ENCODE measurements around the gene NUP214.

NUP214 gene

DNA sequence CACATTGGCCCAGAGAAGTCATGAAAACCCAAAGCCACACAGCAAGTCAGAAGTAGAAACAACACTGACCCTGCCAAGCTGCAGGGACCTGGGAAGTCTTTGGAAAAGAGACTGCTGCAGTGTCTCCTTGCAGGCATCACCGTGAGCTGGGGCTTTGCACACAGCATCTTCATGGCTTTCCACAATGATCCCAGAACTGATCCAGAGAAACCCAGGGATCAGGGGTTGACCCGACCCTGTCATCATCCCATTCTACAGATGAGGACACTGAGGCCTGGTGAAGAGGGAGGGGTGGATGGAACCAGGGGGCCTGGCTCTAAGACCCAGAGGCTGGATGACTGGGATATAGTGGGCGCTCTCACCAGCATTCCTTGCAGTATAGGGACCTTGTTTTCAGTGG is 155.3 kb downstream of the NUP214 start:
- no peak for DNase-seq

DNA sequence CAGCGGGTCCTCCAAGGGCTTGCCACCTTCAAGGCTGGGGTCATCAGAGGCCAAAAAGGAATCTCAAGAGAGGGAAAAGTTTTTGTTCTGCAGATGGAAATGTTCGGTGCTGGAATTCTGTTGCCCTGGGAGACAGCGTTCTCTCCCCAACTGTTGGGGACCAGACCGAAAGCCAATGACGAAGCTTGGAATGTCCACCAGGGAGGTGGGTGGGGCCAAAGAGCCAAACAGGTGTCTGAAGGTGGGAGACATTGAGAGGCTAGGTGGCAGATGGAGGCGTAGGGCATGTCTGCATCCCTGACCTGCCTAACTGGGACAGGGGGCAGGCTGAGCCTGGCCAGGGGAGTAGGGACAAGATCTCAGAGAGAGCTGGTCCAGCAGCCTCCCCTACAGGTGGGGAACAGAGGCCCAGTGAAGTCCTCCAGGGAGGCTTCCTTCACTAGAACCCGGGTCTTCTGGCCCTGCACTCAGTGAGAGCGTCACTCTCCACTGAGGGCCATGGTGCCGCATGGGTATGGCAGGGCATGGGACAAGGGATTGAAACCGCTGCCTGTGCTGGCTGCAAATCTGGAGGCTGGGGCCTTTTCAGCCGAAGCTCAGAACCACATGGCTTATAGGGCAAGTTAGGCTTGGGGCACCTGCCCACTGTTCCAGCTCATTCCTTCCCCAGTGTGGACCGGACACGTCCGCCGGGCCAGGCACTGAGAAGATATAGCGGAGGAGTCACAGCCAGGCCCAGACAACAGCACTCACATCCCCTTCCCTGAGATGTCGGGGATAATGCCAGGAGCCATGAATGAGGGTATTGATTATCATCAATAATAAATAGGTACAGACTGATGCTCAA is 156.0 kb downstream of the NUP214 start:
- no peak for DNase-seq

DNA sequence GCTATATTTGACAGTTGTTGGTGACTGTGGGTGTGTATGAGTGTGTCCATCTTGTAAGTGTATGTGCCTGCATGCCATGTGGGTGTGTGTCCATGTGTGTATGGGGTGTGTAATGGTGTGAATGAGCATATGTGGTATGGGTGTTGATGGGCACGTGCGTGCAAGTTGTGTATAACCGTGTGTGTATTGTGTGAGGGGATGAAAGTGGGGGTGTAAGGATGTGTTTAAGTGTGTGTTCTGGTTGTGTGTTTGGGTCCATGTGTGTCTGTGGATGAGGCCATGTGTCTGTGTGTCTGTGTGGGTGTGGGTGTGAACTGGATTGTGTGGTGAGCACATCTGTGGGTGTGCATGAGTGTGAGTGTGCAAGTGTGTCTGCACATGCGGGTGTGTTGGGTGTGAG is 156.8 kb downstream of the NUP214 start:
- DNase-seq, result no peak

DNA sequence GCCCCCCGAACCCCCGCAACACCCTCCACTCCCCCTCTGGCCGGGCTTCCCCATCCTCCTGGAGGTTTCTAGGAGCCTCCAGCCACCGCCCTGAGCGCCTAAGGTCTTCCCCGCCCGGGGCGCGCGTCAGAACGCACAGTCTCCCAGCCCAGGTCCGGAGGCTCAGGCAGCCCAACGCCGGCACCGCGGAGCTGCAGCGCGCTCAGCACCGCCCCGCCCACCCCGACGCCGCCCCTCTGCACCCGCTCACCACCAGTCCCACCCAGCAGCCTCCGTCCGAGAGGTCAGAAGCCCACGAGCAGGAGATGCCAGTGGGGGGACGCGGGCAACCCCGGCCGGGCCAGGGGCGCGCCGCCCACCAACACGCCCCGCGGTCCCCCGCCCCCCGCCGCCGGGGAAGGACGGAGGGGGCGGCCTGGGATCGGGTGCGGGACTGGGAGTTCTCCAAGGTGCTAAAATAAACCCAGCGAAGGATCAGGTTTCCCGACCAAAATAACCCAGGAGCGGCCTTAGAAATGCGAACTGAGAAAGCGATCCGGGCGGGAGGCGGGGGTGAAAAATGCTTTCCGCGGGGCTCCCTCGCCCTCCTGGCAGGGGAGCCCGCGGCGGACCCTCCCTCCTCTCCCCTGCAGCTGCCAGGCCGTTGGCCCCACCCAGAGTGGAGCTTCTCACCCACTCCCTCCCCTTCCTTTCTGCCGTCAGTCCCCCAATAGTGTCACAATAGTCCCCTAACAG is 157.5 kb downstream of the NUP214 start:
- DNase-seq, result no peak
